Trophoblast cell (in vitro differentiated cells and primary cell): Measurements from ENCODE around the gene TENM4.

ENCODE experiments used
- DNase-seq, 2 donors: peaks; one replicate each; pipeline ENCODE4 v3.0.0-alpha.2; 2016
- H2AFZ ChIP-seq: 2 replicates; pipeline ENCODE4 v1.6.1; 2013; ENCODE audit warnings: low read length, moderate library complexity, mild to moderate bottlenecking; ENCODE audit not compliant: insufficient read depth, poor library complexity
- H2AK5ac ChIP-seq: 2 replicates; pipeline ENCODE4 v1.6.1; 2013; ENCODE audit warnings: mild to moderate bottlenecking, low read length
- H2BK120ac ChIP-seq: 2 replicates; pipeline ENCODE4 v1.6.1; 2013; ENCODE audit warnings: low read length, mild to moderate bottlenecking, moderate library complexity; ENCODE audit not compliant: insufficient read depth, poor library complexity
- H2BK12ac ChIP-seq: 2 replicates; pipeline ENCODE4 v1.6.1; 2013; ENCODE audit warnings: mild to moderate bottlenecking, low read length, moderate library complexity
- H2BK5ac ChIP-seq: 2 replicates; pipeline ENCODE4 v1.6.1; 2013; ENCODE audit warnings: low read length, low read depth, moderate library complexity, mild to moderate bottlenecking; ENCODE audit not compliant: poor library complexity
- H3K14ac ChIP-seq: 2 replicates; pipeline ENCODE4 v1.6.1; 2013; ENCODE audit warnings: mild to moderate bottlenecking, low read length
- H3K18ac ChIP-seq: 2 replicates; pipeline ENCODE4 v1.6.1; 2013; ENCODE audit warnings: mild to moderate bottlenecking, low read length
- H3K23ac ChIP-seq: 2 replicates; pipeline ENCODE4 v1.6.1; 2013; ENCODE audit warnings: low read length
- H3K27ac ChIP-seq: 2 replicates; pipeline ENCODE4 v1.5.1; 2013; ENCODE audit warnings: low read depth, mild to moderate bottlenecking, inconsistent platforms, low read length, moderate library complexity
- H3K27me3 ChIP-seq: 2 replicates; pipeline ENCODE4 v1.6.1; 2013; ENCODE audit warnings: inconsistent platforms, mild to moderate bottlenecking, low read length, moderate library complexity; ENCODE audit not compliant: insufficient read depth
- H3K36me3 ChIP-seq, 2 experiments: 1 replicate in 1 of 2; 2 replicates in 1 of 2; pipeline ENCODE4 v1.6.1; 2013; ENCODE audit warnings: low read length in 2 of 2, mild to moderate bottlenecking in 2 of 2, moderate library complexity in 1 of 2; ENCODE audit not compliant: insufficient read depth in 2 of 2, control insufficient read depth in 1 of 2
- H3K4ac ChIP-seq: 2 replicates; pipeline ENCODE4 v1.6.1; 2013; ENCODE audit warnings: low read depth, mild to moderate bottlenecking, low read length, moderate library complexity
- H3K4me1 ChIP-seq, 2 experiments: 1 replicate in 1 of 2; 2 replicates in 1 of 2; pipeline ENCODE4 v1.6.1; 2013; ENCODE audit warnings: low read length in 2 of 2, mild to moderate bottlenecking in 2 of 2, moderate library complexity in 1 of 2; ENCODE audit not compliant: insufficient read depth in 2 of 2, control insufficient read depth in 1 of 2
- H3K4me2 ChIP-seq: 2 replicates; pipeline ENCODE4 v1.6.1; 2013; ENCODE audit warnings: inconsistent platforms, mild to moderate bottlenecking, low read length, moderate library complexity
- H3K4me3 ChIP-seq: 2 replicates; pipeline ENCODE4 v1.5.1; 2013; ENCODE audit warnings: mild to moderate bottlenecking, low read depth, low read length, inconsistent platforms
- H3K79me1 ChIP-seq: one replicate; pipeline ENCODE4 v1.6.1; 2013; ENCODE audit warnings: low read length
- H3K79me2 ChIP-seq: 2 replicates; pipeline ENCODE4 v1.6.1; 2013; ENCODE audit warnings: low read length, mild to moderate bottlenecking; ENCODE audit not compliant: control insufficient read depth, insufficient read depth, poor library complexity
- H3K9ac ChIP-seq: 2 replicates; pipeline ENCODE4 v1.6.1; 2013; ENCODE audit warnings: mild to moderate bottlenecking, low read length
- H3K9me3 ChIP-seq: 2 replicates; pipeline ENCODE4 v1.6.1; 2013; ENCODE audit warnings: low read depth, mild to moderate bottlenecking, control low read depth, inconsistent platforms, low read length; ENCODE audit not compliant: insufficient read depth
- H4K12ac ChIP-seq: 2 replicates; pipeline ENCODE4 v1.6.1; 2013; ENCODE audit warnings: low read depth, mild to moderate bottlenecking, low read length, moderate library complexity
- H4K8ac ChIP-seq: 2 replicates; pipeline ENCODE4 v1.6.1; 2013; ENCODE audit warnings: low read depth, mild to moderate bottlenecking, low read length, moderate library complexity
- H4K91ac ChIP-seq: one replicate; pipeline ENCODE4 v1.6.1; 2013; ENCODE audit warnings: low read depth, mild to moderate bottlenecking, low read length, moderate library complexity
- WGBS: extraction: QIAGEN DNeasy Blood & Tissue Kit; methylation state at CpG from one replicate; pipeline ENCODE4 v1.1.7; 2013; ENCODE audit warnings: missing lambda C conversion rate; ENCODE audit not compliant: insufficient read length, insufficient coverage; ENCODE audit errors: extremely low coverage; 5-methylcytosine and 5-hydroxymethylcytosine counted together

TENM4 gene

DNA sequence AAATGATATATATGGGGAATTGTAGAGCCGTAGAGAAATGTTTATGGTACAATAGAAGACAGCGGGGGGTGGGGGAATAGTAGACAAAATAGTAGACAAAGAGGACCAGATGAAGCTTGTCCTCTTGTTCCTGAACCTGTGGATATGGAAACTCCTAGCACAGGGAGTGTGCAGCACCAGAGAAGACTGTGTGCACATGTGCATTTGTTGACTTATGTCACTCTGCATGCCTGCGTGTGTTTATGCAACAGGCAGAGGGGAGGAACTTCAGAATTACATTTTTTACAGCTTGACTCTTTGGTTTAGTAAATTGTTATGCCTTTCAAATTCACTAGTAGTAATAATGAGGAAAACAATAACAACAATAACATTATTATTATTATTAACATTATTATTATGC is 36.0 kb downstream of the TENM4 start:
- no peak overlapping the region for H3K27ac ChIP-seq
- H3K4me1 ChIP-seq = peaks cover 2 to 3% of the 10 kb centered on the region in 2 experiments
- WGBS = no CpG with 5 or more reads among the region's 3 CpGs
- H3K4me3 ChIP-seq = no peak overlapping the region
- no peak overlapping the region for H4K8ac ChIP-seq
- no peak overlapping the region for H3K14ac ChIP-seq
- H2AFZ ChIP-seq = no peak overlapping the region
- H3K36me3 ChIP-seq = no peaks in the 10 kb centered on the region
- no peak overlapping the region for H2BK120ac ChIP-seq
- H2AK5ac ChIP-seq = no peak overlapping the region
- no peak for DNase-seq
- no peak overlapping the region for H3K18ac ChIP-seq
- H3K9me3 ChIP-seq = peaks cover 2% of the 10 kb centered on the region
- H3K9ac ChIP-seq = no peak overlapping the region
- no peaks in the 10 kb centered on the region for H3K27me3 ChIP-seq
- no peak overlapping the region for H3K4ac ChIP-seq
- no peak overlapping the region for H2BK12ac ChIP-seq
- no peak overlapping the region for H3K4me2 ChIP-seq
- no peak overlapping the region for H2BK5ac ChIP-seq
- no peak overlapping the region for H4K12ac ChIP-seq
- H3K79me1 ChIP-seq = no peaks in the 10 kb centered on the region
- no peak overlapping the region for H3K23ac ChIP-seq
- H4K91ac ChIP-seq = no peak overlapping the region
- H3K79me2 ChIP-seq = no peaks in the 10 kb centered on the region

GRCh38 chr11:79404325-79404724 is 36.5 kb downstream of the TENM4 start:
- no peaks in the 10 kb centered on the region for H3K9me3 ChIP-seq
- H2BK5ac ChIP-seq = no peak overlapping the region
- H2BK12ac ChIP-seq = no peak overlapping the region
- no peaks in the 10 kb centered on the region for H3K36me3 ChIP-seq
- H2AFZ ChIP-seq = no peak overlapping the region
- H3K14ac ChIP-seq = no peak overlapping the region
- no peak overlapping the region for H3K27ac ChIP-seq
- no peak overlapping the region for H4K91ac ChIP-seq
- no peak overlapping the region for H3K4me3 ChIP-seq
- no peak overlapping the region for H2AK5ac ChIP-seq
- H3K4ac ChIP-seq = no peak overlapping the region
- H3K27me3 ChIP-seq = no peaks in the 10 kb centered on the region
- no peak overlapping the region for H4K8ac ChIP-seq
- no peak overlapping the region for H4K12ac ChIP-seq
- no peak overlapping the region for H3K18ac ChIP-seq
- H3K4me1 ChIP-seq = peaks cover 2 to 3% of the 10 kb centered on the region in 2 experiments
- no peaks in the 10 kb centered on the region for H3K79me1 ChIP-seq
- H3K79me2 ChIP-seq = no peaks in the 10 kb centered on the region
- no peak overlapping the region for H3K9ac ChIP-seq
- H2BK120ac ChIP-seq = no peak overlapping the region
- H3K4me2 ChIP-seq = no peak overlapping the region
- peak in 1 of 2 donors; percentile 52 for DNase-seq
- no CpG with 5 or more reads among the region's 2 CpGs for WGBS
- no peak overlapping the region for H3K23ac ChIP-seq

DNA sequence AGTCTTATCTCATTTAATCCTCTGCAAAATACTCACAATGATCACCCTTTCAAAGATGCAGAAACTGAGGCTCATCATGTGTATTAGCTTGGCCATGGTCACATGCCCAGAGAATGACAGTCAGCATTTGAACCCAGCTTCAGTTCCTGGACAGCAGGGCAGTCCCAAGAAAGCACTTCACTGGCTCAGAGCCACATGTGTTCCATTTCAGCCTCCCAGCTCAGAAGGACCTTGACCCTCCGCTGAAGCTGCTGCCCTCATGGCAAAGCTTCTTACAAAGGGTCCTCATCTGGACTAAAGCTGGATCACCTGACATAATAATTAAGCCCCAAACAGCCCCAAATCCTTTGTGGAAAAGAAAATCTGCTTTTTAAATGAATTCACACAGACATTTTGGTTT is 37.0 kb downstream of the TENM4 start:
- Histone ChIP-seq H3K79me1 (no peaks in the 10 kb centered on the region), H3K4me1 (peaks cover 2 to 3% of the 10 kb centered on the region in 2 experiments), H3K23ac (no peak overlapping the region), H3K4me2 (no peak overlapping the region), H2AK5ac (no peak overlapping the region), H3K27ac (no peak overlapping the region), H3K18ac (no peak overlapping the region), H4K8ac (no peak overlapping the region), H2BK5ac (no peak overlapping the region), H3K27me3 (no peaks in the 10 kb centered on the region), H4K91ac (no peak overlapping the region), H3K4ac (no peak overlapping the region), H4K12ac (no peak overlapping the region), H3K79me2 (no peaks in the 10 kb centered on the region), H3K9ac (no peak overlapping the region), H3K9me3 (no peaks in the 10 kb centered on the region), H3K14ac (no peak overlapping the region), H3K36me3 (no peaks in the 10 kb centered on the region), H2BK120ac (no peak overlapping the region), H2AFZ (no peak overlapping the region), H2BK12ac (no peak overlapping the region), H3K4me3 (no peak overlapping the region)
- no peak for DNase-seq
- no CpG with 5 or more reads among the region's 1 CpG for WGBS

DNA sequence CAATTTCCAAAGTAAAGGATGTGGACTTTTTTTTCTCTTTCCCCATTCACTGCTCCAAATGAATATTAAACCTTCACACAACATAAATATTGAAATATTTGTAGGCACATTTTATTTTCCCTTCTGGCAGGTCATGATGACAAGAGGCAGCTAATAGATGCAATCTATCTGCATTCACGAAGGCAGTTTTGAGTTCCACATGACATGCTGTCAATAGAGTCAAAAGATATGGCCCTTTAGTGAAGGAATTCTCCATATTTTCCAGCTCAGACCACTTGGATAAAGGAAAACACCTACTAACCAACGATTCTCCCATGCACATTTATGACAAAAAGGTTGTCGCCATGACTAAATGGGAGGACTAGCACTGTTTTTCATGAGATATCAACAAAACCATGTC is 37.9 kb downstream of the TENM4 start:
- no CpG with 5 or more reads among the region's 3 CpGs for WGBS
- Histone ChIP-seq H3K4me2 (no peak overlapping the region), H3K9me3 (no peaks in the 10 kb centered on the region), H2AK5ac (no peak overlapping the region), H3K18ac (no peak overlapping the region), H3K79me1 (no peaks in the 10 kb centered on the region), H3K14ac (no peak overlapping the region), H4K12ac (no peak overlapping the region), H3K27ac (no peak overlapping the region), H2BK120ac (no peak overlapping the region), H2BK12ac (no peak overlapping the region), H4K8ac (no peak overlapping the region), H3K36me3 (no peaks in the 10 kb centered on the region), H3K4me3 (no peak overlapping the region), H3K9ac (no peak overlapping the region), H2AFZ (no peak overlapping the region), H2BK5ac (no peak overlapping the region), H4K91ac (no peak overlapping the region), H3K79me2 (no peaks in the 10 kb centered on the region), H3K4me1 (peaks cover 2 to 3% of the 10 kb centered on the region in 2 experiments), H3K4ac (no peak overlapping the region), H3K23ac (no peak overlapping the region), H3K27me3 (no peaks in the 10 kb centered on the region)
- no peak for DNase-seq
